Epidermal melanocyte (primary cell): ENCODE results near the gene LRRC8E.
A peak's percentile ranks its signal among the peaks of the same experiment; 100 is the strongest.

Source experiments
- DNase-seq: peaks from one replicate; pipeline ENCODE4 v3.0.0; 2011; ENCODE audit warnings: low spot score; ENCODE audit not compliant: insufficient read length

Gene LRRC8E

DNA sequence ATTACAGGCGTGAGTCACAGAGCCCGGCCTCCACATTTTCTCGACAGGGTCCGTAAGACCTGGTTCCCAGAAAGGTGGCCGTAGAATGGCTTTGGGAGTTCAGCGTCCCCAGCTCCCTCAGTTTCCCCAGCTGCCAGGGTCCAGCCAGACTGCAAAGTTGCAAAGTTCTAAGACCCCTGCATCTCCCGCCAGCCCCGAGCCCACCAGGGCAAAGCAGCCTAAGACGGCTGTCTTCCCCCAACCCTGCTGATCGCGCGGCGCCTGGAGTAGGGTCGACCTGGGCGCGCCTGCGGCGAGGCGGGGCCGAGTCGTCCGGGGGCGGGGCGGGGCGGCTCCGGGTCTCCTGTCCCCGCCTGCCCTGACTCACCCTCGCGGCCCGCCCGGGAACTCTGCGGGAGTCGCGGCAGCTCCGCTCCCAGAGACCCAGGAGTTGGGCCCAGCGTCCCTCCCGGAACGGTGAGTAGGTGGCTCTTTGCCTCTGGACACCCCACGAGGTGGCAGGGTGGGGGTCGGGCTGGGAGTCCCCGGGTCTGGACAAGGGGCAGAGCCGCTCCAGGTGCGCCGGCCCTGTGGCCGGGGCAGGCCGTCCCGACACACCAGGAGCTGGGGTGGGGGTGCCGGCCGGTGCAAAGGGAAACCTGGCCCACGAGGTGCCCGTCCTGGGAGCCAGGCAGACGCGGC lies at the start of gene LRRC8E:
LRRC8E (plus strand) TSS at position 366 of the 681 bp plus-strand sequence. CDS start 7,094 bp downstream, outside the sequence.
- DNase-seq, result peak; percentile 77

DNA sequence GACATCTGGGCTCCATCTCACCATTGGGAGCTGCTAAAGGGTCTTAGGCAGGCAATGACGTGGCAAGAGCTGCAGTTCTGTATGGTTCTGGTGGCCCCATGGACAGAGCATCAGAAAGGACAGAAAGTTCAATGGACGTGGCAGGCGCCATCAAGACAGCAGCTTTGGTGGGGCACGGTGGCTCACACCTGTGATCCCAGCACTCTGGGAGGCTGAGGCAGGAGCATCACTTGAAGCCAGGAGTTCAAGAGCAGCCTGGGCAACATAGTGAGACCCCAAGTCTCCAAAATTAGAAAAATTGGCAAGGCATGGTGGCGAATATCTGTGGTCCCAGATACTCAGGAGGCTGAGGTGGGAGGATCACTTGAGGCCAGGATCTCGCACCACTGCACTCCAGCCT lies 48.8 kb upstream of the LRRC8E start:
- DNase-seq, result no peak

DNA sequence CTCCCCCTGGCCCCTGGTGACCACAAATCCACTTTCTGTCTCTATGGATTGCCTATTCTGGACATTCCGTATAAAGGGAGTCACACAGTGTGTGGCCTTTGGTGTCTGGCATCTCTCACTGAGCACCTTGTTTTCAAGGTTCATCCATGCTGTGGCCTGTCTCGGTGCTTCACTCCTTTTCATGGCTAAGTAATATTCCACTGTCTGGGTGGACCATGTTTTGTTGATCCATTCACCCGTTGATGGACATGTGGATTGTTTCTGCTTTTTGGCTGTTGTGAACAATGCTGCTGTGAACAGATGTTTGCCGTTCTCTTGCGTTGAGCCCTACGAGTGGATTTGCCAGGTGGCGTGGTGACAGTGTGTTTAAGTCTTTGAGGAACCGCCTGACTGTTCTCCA lies 47.7 kb upstream of the LRRC8E start:
- DNase-seq, result no peak

DNA sequence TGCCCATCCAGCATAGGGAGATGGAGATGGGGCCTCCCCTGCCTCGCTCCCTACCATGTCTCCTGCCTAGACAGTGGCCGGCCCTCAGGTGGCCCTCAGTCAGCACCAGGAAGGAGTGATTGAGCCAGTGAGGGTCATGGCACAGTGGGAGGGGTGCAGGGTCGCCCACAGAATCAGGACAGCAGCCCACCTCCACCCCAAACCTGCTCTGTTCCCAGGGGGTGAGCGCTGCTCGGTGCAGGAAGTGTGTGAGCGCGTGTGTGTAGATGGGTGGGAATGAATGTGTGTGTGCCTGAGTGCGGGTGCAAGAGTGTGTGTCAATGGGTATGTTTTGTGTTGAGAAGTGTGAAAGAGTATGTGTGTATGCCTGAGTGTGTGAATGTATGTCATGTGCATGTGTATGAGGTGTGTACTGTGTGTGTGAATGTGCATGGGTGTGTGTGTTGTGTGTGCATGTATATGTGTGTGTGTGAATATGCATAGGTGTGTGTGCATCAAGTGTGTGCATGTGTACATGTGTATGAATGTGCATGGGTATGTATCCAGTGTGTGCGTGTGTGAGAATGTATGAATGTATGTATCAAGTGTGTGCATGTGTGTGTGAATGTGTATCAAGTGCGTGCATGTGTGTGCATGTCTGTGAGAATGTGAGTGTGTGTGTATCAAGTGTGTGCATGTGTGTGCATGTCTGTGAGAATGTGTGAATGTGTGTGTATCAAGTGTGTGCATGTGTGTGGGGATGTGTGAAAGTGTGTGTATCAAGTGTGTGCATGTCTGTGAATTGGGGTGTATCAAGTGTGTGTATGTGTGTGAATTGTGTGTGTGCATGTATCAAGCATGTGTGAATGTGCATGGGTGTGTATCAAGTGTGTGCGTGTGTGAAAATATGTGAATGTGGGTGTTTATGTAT lies 46.3 kb upstream of the LRRC8E start:
- no peak for DNase-seq

DNA sequence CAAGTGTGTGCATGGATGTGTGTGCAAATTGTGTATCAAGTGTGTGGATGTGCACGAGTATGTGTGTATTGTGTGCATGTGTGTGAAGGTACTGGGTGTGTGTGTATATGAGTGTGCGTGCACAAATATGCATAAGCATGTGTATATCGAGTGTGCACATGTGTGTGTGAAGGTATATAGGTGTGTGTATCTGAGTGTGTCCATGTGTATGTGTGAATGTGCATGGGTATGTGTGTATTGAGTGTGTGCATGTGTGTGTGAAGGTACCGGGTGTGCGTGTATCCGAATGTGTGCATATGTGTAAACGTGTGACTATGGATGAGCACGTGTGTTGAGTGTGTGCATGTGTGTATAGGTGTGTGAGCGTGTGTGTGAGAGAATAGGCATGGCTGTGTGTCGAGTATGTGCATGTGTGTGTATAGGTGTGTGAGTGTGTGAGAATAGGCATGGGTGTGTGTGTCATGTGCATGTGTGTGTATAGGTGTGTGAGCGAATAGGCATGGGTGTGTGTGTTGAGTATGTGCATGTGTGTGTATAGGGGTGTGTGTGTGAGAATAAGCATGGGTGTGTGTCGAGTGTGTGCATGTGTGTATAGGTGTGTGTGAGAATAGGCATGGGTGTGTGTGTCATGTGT lies 45.5 kb upstream of the LRRC8E start:
- no peak for DNase-seq

DNA sequence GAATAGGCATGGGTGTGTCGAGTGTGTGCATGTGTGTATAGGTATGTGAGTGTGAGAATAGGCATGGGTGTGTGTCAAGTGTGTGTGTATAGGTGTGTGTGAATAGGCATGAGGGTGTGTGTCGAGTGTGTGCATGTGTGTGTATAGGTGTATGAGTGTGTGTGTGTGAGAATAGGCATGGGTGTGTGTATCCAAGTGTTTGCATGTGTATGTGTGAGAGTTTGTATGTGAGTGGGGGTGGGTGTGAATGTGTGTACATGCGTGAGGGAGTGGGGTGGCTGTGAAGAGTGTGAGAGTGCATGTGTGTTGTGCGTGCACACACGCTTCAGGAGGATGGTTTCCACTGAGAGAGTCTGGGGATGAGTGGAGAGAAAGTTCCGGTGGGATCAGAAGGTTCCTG lies 44.8 kb upstream of the LRRC8E start:
- DNase-seq, result no peak

DNA sequence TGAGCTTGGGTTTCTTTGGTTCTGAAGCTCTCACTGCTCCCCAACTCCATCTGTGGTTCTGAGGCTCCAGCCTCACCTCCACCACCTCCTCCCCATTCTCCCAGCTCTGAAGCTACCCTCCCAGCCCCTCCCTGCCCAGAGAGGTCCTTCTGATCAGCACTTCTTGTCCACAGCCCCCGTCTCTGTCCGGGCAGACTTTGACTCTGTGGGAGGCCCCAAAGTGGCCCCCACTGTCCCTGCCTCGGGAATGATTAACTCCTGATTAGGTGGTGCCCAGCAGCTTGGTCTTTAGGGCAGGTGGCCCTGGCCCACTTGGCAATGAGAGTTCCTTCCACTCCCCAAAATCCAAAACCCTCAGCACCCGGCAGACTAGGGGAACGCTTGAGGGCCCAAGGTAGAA lies 43.9 kb upstream of the LRRC8E start:
- DNase-seq, result no peak

DNA sequence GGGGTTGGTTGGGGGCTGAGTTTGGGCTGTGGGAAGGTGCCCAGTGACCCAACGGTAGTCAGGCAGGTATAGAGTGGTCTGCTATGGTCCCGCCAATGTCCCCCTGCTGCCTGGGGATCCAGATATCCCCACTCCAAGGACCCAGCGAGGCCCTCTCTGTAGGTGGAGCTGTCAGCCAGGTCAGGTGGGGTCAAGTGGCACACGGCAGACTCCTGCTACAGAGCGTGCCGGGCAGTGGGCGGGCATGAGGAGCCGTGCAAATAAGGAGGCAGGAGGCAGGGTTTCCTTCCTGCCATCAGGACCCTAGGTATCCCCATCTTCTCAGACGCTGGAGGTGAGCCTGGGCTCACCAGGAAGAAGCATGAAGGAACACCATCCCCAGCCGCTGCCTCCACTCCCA lies 43.4 kb upstream of the LRRC8E start:
- no peak for DNase-seq

DNA sequence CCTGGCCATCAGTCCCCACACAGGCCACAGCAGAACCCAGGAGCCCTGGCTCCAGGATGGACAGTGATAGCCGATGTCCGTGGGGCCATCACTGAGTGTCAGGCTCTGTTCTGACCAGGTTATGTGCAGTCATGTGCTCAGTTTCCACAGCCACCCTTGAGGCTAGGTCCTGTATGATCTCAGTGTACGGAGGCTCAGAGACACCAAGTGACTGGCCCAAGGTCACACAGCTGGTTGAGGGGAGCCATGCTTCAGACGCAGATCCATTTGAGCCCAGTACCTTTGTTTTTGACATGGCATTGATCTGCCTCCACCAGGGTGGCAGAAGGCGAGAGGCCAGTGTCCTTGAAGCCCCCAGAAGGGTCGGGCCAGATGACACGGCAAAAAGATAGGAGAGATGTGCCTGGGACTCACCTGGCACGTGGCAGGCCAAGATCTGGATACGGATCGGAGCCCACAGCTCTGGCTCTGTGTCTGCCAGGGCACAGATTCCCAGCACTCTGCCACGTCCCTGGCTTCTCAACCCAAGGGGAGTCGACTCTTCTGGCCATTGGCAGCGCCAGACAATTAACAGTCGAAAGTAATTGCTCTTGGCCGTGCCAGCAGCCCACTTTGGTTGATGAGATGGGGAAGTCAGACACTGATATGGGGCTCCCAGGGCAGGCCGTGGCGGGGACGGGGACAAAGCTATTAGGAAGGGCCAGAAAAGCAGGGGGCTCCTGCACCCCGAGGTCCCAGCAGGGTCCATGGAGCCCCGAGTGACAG lies 42.7 kb upstream of the LRRC8E start:
- no peak for DNase-seq

DNA sequence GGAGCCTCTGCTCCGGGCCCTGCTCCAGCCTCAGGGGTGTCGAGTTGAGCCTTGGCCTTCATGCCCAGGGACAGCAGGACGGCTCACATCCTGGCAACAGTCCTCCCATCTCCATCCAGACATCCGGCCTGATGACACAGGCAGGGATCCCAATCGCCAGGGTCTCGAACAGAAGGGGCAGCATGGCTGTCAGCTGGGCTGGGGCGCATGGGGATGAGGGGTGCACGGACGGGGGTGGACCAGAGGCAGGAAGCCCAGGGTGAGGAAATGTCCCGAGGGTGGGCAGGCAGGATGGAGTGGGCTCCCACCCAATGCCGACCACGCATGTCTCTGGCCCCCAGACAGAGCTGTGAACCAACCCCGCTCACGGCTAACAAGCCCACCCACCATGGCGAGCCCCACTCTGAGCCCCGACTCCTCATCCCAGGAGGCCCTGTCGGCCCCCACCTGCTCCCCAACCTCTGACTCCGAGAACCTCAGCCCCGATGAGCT lies 42.1 kb upstream of the LRRC8E start:
- DNase-seq, result no peak

DNA sequence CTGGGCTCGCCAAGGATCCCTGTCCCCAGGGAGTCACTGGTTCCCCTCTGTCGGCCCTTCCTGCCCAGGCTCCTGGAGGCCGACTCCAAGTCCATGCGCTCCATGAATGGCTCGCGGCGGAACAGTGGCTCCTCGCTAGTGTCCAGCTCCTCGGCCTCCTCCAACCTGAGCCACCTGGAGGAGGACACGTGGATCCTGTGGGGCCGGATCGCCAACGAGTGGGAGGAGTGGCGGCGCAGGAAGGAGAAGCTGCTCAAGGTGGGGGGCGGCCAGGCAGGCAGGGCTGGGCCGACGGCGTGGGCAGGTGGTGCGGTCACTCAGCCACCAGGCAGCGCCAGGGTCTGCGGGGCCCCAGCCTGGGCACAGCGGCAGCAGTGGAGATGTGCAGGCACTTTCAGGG lies 40.6 kb upstream of the LRRC8E start:
- DNase-seq, result no peak

DNA sequence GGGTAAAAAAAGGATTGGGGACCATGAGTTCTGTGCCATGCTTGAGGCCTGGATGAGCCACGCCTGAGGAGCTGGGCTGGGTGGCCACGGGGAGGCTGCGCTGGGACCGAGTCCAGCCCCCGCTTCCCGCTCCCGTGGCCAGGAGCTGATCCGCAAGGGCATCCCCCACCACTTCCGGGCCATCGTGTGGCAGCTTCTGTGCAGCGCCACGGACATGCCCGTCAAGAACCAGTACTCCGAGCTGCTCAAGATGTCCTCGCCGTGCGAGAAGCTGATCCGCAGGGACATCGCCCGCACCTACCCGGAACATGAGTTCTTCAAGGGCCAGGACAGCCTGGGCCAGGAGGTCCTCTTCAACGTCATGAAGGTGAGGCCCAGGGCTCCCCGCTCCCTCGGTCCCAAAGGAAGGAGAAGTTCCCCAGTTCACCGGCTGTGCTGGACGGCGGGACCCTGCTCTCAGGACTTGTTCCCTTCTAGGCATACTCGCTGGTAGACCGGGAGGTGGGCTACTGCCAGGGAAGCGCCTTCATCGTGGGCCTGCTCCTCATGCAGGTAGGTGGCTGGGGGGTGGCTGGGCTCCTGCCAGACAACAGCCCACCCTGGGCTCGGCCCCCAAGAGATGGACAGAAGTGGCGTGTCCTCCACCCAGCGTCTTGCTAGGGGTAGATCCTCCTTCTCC lies 39.4 kb upstream of the LRRC8E start:
- DNase-seq, result no peak

DNA sequence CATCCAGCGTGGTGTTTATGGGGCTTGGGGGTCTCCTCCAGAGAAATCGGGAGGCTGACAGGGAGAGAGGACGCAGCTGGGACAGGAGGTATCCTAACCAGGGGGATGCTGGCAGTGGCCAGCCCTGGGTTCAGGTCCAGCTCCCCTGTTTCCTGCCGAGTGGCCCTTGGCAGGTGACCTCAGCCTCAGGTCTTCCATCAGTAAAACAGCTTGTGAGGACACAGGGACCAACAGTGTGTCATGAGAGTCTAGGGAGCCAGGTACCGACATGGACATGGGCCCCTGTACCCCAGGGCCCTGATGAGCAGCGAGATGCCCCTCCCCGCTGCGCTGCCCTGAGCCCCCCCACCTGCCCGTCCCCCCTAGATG lies 38.7 kb upstream of the LRRC8E start:
- no peak for DNase-seq

DNA sequence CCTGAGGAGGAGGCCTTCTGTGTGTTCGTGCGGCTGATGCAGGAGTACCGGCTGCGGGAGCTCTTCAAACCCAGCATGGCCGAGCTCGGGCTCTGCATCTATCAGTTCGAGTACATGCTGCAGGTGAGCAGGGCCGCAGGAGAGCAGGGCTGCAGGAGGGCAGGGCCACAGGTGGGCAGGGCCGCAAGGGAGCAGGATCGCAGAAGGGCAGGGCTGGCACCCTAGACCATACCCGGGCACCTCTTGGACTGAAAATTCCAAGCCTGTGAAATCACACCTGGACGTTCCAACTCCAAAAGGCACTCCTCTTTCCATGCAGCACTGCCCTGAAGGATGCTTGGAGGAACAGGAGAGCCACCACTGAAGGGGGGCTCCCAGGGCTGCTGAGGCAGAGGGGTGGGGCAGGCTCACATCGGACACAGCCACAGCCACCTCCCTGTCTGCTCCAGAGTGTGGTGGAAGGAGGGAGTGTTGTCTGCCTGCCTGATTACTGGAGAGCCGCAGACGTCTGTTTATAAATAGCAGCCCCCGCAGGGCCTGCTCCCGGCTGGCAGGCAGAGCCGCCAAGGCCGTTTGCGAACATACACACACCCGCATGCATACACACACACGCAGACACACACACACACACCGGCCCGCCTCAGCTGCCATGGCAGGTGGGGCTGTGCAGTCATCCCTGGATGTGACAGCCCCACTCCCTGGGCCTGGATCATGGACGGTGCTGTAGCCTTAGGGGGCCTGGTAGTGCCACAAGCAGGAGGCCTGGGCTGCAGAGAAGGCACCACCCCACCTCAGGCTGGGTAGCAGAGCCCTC lies 38.1 kb upstream of the LRRC8E start:
- DNase-seq, result no peak

DNA sequence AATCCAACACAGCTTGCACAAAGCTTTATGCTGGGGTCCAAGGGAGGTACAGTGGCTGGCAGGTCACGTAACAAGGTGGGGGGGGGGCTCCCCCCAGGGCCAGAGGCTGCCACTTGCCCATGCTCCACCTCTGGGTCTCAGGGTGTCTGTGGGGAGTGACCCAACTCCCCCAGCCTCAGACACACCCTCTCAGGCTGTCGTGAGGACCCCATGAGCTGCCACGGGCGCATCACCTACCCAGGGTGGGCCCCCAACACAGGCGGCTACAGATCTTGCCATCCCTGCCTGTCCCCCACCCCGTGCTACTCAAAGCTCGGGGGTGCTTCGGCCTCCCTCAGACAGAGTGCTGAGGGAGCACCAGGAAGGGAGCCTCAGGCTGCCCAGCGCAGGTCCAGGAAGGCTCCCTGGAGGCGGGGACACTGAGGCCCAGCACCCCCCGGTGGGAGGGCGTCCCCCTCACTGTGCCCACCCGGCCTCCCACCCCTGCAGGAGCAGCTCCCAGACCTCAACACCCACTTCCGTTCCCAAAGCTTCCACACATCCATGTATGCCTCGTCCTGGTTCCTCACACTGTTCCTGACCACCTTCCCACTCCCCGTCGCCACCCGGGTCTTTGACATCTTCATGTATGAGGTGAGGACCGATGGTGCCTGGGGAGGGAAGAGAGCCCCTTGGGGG lies 37.2 kb upstream of the LRRC8E start:
- DNase-seq, result no peak

DNA sequence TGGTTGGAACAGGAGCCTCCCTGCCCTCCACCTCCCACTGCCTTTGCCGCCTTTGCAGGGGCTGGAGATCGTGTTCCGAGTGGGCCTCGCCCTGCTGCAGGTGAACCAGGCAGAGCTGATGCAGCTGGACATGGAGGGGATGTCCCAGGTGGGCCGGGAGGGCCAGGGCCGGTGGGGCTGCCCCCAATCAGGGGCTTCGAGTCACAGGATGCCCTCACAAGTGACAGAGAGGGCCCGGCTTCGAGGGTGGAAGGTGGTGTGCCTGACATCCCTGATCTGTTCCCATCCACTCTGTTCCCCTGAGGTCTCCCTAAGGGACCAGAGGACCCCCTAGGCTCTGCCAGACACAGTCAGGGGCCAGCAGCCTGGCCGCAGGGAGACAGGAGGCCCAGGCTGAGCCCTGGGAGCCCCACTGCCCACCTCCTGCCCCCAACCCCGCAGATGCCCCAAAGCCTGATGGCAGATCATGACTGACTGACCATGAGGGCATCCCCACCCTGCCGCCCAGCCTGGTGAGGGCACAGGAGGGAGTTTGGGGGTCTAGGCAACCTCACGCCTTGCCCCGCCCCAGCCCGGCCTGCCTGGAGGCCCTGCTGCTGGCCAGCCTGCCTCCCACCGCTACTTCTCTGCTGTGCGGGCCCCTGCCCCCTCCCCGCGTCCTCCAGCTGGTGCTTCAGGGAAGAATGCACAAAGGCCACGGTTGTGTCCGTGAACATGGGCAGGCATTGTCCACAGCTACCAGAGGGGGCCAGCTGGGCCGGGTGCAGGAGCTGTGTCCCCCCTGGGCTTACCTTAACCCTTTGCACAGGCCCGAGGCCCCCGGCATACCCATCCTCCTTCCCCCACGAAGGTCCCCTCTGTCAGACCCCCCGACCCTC lies 36.4 kb upstream of the LRRC8E start:
- DNase-seq, result peak; percentile 90

DNA sequence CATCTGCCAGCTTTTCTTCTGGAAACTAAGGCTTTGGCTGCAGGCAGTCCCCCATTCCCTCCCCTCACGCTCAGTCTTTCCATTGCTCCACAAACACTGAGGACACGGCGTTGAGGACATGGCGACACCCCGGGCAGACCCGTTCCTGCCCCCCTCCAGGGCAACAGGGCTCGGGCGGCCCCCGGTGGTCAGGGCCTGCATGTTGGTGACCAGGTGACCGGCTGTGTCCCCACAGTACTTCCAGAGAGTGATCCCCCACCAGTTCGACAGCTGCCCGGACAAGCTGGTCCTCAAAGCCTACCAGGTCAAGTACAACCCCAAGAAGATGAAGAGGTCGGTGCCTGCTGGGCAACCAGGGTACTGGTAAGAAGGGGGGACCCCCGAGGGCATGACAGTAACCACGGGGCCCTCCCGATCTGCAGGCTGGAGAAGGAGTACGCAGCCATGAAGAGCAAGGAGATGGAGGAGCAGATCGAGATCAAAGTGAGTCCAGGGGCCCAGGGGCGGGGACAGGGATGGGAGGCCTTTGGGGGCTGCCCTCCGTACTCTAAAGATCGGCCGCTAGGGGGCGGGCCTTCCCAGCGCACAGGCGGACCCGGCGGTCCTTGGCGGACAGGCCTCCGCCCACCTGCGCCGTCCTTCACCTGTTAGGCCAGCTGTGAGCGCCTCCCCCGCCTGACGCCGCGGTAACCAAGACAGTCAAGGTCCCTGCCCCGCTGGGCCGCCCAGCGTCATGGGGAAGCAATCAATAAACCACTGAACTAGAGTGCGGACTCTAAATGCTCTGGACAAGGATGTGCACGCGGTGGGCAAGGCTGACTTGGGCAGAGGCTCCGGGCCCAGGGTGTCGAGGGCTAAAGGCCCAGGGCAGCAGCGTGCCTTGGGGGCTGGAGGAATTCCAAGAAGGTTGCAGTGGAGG lies 35.2 kb upstream of the LRRC8E start:
- DNase-seq, result peak; percentile 88
